GM18505 (cell line): ENCODE data around the gene IL18.

Experiments
- ATAC-seq: cut with Tn5 transposase; IDR thresholded peaks from one replicate; pipeline ENCODE4 v1.9.1; 2021; ENCODE audit not compliant: unreplicated experiment
- POLR2A ChIP-seq: IDR thresholded peaks from 4 replicates; pipeline ENCODE4 v1.6.1; 2011; ENCODE audit warnings: borderline replicate concordance; ENCODE audit not compliant: insufficient read depth, insufficient read length; ENCODE audit errors: extremely low read depth

The IL18 gene

DNA sequence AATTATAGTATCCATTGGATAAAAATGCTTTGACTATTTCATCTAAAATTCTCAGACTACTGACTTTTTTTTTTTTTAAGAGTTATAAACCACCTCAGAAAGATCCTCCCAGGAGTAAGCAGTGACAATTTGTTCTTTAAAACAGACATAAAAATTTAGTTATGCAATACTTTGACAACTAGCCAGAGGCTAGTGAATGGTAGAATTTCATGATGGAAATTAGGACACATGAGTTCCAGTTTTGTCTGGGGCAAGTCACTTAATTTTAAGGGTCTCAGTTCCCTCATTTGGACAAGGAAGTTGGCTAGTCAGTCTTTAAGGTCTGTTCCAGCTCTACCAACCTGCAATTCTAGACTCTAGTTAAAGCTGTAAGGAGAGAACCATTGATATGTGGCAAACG is 2.9 kb downstream of the IL18 start:
- TF ChIP-seq POLR2A: no peak
- ATAC-seq: no peak

DNA sequence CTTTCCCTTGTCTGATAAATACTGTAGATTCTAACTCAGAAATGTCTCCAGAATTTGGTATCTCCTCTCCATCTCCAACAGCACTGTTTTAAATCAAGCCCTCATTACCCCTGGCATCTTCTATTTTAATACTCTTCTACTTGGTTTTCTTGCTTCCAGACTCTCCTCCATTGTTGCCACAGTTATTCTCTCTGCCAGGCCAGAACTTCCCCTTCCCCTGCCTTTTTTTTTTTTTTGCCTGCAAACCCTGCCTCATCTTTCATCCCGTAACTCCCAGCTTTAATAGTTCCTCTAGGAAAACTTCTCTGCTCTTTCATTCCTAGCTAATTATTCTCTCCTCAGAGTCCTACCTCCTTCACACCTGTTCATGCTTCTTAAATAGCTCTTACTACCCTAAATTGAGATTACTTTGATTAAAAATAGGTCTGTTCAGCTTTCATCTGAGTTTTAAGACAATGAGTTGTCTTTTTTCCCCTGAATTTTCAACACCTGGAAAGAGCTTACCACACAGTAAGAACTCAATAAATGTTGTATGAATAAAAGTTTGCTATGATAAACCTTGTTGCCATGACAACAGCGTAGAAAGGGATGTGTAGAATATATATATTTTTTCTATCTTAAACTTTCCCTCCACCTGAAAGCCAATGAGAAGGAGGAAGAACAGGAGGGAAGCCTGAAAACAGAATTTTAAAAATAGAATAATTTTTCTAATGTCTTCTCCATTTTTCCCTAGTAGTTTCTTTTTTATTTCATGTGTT is 3.6 kb downstream of the IL18 start:
- no peak for TF ChIP-seq POLR2A
- no peak for ATAC-seq

DNA sequence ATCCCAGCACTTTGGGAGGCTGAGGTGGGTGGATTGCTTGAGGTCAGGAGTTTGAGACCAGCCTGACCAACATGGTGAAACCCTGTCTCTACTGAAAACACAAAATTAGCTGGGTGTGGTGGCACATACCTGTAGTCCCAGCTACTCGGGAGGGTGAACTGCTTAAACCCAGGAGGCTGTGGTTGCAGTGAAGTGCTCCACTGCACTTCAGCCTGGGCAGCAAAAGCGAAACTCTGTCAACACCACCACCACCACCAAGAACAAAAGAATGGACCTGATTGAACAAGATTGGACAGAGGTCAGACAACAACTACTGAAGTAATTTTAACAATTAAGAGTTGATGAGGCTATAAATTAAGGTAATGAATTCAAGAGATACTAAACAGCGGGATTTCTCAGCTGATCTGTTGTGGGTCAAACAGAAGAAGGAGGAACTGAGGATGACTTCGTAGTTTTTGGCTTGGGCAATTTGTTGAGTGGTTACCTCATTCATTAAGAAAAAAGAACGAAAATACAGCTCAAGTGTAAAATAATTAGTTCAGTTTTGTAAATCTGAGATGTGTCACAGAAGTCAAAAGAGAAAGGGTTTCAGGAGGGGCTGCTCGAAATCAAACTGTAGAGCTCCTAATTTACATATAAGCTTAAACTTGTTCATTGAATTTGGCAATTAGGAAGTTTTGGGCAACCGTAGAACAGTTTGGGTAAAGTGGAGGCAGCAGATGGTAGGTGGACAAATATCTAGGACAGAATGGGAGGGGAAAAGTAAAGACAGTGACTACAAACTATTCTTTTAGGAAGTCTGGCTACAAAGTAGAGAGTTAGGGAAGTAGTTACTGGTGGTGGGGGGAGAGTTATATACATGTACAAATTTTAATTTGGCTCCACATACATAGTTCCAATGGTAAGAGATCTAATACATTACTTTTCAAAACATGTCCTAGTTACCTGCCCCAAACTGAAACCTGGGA is 4.5 kb downstream of the IL18 start:
- TF ChIP-seq POLR2A: no peak
- ATAC-seq: no peak

DNA sequence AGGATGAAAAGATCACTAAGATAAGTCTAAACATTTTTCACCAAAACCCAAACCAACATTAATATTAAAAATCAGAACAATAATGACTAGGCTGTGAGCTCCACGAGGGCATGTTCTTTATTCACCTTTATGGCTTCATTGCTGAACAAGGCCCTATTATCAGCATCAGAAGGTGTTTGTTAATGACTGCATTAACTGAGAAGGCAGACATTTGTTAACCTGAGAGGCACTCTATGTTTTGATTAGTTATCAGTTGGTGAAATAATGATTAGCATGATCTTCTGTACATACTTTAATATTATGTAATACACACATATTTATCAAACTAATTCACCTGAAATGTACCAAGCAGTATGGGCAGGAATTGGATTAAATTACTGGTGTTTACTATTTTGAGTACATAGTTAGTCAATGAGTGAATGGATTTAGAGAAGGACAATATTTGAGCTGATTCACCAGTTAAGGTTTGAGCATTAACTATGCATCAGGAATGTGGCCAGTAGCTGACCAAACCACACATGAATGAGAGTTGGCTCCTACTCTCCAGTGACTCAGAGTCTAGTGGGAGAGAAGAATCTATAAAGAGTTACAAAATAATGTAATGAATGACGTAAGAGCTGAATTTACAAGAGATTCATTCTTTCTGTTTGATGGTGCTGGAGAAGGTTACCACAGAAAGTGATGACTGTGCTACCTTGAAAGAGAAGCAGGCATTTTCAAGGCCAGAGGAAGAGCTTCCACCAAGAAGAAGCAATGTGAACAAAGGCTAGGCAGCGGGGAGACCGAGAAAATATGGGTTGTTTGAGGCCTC is 6.7 kb downstream of the IL18 start:
- TF ChIP-seq POLR2A: no peak
- no peak for ATAC-seq

DNA sequence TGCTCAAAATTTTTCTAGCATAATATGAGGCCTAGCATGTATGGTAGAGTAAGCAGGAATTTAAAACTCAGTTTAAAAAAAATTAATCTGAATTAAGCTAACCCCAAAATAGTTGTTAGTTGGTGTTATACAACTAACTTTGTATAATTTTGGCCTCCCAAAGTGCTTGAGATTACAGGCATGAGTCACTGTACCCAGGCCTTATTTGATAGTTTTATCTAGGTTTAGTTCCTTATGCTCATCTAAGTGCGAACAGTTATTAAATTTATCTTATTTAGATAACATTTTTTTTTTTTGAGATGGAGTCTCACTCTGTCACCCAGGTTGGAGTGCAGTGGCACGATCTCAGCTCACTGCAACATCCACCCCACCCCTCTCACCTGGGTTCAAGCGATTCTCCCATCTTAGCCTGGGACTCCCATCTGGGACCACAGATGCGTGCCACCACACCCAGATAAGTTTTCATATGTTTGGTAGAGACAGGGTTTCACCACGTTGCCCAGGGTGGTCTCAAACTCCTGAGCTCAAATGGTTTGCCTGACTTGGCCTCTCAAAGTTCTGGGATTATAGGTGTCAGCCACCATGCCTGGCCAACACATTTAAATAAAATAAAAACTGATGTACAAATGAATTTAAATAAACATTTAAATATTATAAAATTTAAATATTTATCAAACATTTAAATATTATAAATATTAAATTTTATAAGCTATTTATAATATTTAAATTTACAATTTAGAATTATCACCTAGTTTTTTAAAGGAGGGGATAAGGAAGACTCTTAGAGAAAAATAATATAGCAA is 7.5 kb downstream of the IL18 start:
- TF ChIP-seq POLR2A: no peak
- no peak for ATAC-seq

DNA sequence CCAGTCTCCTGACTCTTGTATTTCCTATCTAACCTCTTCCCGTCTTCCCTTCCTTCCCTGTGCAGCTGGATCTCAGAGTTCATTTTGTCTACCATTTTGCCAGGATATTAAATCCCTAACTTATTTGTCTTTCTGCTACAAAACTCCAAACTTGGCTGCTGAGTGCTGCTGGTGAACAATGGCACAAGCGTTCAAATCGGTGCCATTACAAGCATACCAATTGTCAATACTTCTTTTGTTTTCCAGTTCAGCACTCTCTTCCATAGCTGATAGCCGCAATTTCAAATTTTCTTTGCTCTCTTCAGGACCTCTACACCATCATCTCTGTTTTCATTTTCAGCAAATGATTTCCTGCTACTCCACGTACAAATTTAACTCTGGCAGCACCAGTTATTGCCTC is 13.4 kb downstream of the IL18 start:
- TF ChIP-seq POLR2A: no peak
- ATAC-seq: no peak

DNA sequence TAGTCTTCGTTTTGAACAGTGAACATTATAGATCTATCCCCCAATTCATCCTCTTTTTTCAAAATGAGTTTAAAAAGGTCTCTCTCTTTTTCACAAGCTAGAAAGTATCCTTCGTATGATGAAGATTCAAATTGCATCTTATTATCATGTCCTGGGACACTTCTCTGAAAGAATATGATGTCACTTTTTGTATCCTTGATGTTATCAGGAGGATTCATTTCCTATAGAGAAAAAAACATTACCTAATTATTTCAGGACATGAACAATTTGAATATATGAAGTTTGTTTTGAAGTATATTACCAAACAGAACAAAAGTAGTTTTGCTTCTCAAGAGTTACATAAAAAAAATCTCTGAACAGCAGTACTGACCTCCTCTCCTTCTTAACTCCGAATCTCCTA is 20.3 kb downstream of the IL18 start:
- TF ChIP-seq POLR2A: no peak
- no peak for ATAC-seq

DNA sequence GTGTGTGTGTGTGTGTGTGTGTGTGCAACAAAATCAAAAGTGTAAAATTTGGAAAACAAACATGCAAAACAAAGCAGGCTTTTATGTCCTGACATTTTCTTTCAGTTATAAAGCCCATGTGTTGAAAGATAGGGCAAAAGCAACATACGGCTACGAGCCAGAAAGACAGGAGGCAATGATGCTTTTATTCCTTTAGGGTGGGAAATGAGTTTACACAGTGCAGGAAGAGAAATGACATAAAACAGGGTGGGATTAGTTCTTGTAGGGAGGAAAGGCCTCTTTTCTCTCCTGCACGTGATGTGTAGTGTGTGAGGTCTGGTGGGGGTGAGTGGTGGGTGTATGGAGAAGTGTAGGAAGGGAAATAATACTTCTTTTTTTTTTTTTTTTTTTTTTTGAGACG is 29.4 kb downstream of the IL18 start:
- no peak for ATAC-seq
- TF ChIP-seq POLR2A: no peak

DNA sequence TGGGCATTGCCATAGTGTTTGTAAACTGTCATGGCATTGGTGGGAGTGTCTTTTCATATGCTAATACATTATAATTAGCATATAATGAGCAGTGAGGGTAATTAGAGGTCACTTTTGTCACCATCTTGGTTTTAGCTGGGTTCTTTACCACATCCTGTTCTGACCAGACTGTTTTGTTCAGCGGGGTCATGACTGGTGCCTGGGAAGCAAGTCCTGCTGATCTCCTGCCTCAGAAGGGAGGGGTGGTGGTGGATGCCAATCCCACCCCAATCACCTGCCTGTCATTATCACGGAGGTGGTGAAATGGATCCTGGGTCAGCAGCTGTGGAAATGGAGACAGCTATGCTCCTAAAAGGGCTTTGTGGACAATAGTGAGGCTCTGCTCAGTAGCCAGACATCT is 31.2 kb downstream of the IL18 start:
- no peak for TF ChIP-seq POLR2A
- no peak for ATAC-seq

DNA sequence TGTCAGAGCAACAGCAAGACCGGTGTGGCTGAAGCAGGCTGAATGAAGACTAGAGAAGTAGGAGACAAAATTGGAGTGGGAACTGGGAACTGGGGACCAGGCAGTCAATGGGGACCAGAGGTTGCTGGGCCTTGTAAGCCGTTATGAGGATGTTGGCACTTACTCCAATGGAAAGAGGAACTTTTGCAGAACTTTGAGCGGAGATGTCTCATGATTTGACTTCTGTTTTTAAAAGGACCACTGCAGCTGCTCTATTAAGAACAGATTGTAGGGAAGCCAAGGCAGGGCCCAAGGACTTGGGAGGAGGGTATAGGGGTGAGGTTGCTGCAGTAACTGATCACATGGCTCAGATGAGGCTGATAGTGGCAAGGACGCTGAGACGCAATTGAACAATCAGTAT is 34.2 kb downstream of the IL18 start:
- TF ChIP-seq POLR2A: no peak
- no peak for ATAC-seq

DNA sequence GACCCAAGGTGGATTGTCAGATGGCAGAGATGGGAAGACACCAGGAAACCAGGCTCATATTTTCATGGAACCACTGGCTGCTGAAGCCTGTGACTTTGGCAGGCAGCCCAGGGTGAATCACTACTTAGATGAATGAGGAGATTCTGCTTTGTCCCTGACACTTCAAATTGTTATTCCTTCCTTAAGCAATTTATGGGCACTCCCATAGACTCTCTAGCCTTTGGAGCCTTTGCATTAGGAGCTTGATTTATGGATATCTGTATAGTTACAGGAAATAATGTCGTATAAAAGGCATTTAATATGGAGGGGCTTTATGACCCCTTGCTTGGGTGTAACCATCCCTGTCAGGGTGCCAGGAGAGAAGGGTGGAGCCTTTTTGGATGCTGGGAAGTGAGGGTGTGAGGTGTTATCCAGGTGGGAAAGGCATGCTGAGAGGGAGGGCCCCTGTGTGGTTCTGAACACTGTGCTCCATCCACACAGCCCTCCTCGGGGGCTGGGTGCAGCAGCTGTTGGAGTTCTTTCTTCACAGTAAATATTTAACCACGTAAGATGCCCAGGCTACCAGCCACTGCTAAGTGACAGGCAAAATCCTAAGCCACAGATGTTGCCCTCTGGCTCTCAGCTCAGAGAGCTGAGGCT is 35.3 kb downstream of the IL18 start:
- no peak for ATAC-seq
- TF ChIP-seq POLR2A: no peak

DNA sequence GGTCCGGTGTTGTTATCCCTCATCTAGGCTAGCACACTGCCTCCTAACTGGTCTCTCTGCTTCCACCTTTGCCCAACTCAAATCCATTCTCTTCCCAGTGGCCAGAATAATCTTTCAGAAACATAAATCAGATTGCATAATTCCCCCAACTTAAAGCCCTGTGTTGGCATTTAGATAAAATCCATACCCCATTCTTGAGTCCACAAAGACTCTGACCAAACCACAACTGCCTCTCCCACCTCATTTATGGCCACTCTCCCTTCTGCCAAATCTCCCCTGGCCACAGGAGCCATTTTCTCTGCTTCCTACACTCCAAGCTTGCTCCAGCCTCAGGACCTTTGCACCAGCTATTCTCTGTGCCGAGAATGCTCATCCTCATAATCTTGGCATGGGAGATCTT is 36.8 kb downstream of the IL18 start:
- ATAC-seq: no peak
- no peak for TF ChIP-seq POLR2A

DNA sequence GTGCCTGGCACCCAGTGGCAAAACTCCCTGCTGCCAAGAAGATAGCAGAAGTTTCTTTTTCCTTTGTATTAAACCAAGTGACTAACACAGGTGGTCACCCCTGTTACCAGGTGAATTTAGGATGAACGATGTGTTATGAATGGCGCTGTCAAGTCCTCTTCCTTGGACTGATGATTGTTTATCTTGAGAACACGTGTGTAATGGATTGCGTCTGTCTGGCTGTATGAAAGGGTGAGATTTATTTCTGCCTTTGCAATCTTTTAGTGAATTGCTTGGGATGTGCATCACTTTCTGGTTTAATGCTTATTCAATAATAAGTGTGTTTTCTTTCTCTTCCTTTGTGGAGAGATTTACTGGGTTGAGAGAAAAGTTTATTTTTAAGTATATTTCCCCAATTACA is 40.8 kb downstream of the IL18 start:
- no peak for ATAC-seq

More for the DNA sequence above, 40.8 kb downstream of the IL18 start:
- no peak for TF ChIP-seq POLR2A
